ENCODE data around the gene CNTNAP2. TPM values are rescaled to one million over a fixed set of nuclear protein-coding genes. Genes with fewer than 3 reads are reported as not detected.

The CNTNAP2 gene
- total and polyA plus RNA-seq, 4 donors = 0.14 to 2.3 (median 1.1) TPM

DNA sequence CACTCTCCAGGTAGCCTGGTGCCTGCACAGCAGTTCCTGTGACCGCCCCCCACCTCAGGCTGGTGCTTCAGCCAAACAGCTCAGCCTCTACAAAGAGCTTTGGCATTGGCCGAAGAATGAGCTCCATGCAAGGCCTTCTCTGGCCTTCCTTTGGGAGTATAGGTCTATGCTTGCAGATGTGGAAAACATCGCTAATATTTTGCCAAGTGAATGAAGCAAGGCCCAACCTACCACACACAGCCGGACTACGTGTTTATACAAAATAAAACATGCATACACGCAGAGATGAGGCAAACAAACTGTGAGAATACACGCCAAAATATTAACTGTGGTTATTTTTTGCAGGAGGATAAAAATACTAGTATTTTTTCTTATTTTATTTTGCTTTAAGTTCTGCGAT lies 2057.8 kb downstream of the CNTNAP2 start:
- no peaks in the 10 kb centered on the region for H3K4me1 ChIP-seq (ENCODE audit: control insufficient read depth in 4 of 4, insufficient read depth in 4 of 4, low read length in 3 of 4)
- no peaks in the 10 kb centered on the region for H3K9me3 ChIP-seq (ENCODE audit: control insufficient read depth in 4 of 4, low read length in 3 of 4)
- H3K9ac ChIP-seq (ENCODE audit: low read depth in 1 of 2, low read length in 2 of 2) = no peak overlapping the region
- no peak overlapping the region for H3K4me3 ChIP-seq (ENCODE audit: low read depth in 1 of 3, low read length in 3 of 3)
- TF ChIP-seq, protein P1, sequence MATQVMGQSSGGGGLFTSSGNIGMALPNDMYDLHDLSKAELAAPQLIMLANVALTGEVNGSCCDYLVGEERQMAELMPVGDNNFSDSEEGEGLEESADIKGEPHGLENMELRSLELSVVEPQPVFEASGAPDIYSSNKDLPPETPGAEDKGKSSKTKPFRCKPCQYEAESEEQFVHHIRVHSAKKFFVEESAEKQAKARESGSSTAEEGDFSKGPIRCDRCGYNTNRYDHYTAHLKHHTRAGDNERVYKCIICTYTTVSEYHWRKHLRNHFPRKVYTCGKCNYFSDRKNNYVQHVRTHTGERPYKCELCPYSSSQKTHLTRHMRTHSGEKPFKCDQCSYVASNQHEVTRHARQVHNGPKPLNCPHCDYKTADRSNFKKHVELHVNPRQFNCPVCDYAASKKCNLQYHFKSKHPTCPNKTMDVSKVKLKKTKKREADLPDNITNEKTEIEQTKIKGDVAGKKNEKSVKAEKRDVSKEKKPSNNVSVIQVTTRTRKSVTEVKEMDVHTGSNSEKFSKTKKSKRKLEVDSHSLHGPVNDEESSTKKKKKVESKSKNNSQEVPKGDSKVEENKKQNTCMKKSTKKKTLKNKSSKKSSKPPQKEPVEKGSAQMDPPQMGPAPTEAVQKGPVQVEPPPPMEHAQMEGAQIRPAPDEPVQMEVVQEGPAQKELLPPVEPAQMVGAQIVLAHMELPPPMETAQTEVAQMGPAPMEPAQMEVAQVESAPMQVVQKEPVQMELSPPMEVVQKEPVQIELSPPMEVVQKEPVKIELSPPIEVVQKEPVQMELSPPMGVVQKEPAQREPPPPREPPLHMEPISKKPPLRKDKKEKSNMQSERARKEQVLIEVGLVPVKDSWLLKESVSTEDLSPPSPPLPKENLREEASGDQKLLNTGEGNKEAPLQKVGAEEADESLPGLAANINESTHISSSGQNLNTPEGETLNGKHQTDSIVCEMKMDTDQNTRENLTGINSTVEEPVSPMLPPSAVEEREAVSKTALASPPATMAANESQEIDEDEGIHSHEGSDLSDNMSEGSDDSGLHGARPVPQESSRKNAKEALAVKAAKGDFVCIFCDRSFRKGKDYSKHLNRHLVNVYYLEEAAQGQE (IDR thresholded peaks at IDR 0.05) = no peak
- TF ChIP-seq, protein P2, sequence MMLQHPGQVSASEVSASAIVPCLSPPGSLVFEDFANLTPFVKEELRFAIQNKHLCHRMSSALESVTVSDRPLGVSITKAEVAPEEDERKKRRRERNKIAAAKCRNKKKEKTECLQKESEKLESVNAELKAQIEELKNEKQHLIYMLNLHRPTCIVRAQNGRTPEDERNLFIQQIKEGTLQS (IDR thresholded peaks at IDR 0.05) = no peak
- TF ChIP-seq RXRA (IDR thresholded peaks at IDR 0.05) (no peak), FOXA1 (IDR thresholded peaks at IDR 0.05) (no peak), GABPA (IDR thresholded peaks at IDR 0.05 in 1 of 2, conservative IDR thresholded peaks at IDR 0.05 in 1 of 2) (no peak), YY1 (IDR thresholded peaks at IDR 0.05) (no peak), TAF1 (conservative IDR thresholded peaks at IDR 0.05) (no peak), HNF4A (conservative IDR thresholded peaks at IDR 0.05) (no peak), EGR1 (IDR thresholded peaks at IDR 0.05; ENCODE audit: low read depth in 2 of 2) (no peak), JUND (IDR thresholded peaks at IDR 0.05) (no peak), NR2F2 (IDR thresholded peaks at IDR 0.05) (no peak), FOXA2 (IDR thresholded peaks at IDR 0.05) (no peak), RAD21 (IDR thresholded peaks at IDR 0.05) (no peak), HNF4G (IDR thresholded peaks at IDR 0.05) (no peak), SP1 (IDR thresholded peaks at IDR 0.05) (no peak)
- TF ChIP-seq, protein P3, sequence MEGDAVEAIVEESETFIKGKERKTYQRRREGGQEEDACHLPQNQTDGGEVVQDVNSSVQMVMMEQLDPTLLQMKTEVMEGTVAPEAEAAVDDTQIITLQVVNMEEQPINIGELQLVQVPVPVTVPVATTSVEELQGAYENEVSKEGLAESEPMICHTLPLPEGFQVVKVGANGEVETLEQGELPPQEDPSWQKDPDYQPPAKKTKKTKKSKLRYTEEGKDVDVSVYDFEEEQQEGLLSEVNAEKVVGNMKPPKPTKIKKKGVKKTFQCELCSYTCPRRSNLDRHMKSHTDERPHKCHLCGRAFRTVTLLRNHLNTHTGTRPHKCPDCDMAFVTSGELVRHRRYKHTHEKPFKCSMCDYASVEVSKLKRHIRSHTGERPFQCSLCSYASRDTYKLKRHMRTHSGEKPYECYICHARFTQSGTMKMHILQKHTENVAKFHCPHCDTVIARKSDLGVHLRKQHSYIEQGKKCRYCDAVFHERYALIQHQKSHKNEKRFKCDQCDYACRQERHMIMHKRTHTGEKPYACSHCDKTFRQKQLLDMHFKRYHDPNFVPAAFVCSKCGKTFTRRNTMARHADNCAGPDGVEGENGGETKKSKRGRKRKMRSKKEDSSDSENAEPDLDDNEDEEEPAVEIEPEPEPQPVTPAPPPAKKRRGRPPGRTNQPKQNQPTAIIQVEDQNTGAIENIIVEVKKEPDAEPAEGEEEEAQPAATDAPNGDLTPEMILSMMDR (IDR thresholded peaks at IDR 0.05; ENCODE audit: low read depth, low read length, missing input control) = no peak
- TF ChIP-seq, protein P4, sequence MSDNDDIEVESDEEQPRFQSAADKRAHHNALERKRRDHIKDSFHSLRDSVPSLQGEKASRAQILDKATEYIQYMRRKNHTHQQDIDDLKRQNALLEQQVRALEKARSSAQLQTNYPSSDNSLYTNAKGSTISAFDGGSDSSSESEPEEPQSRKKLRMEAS (IDR thresholded peaks at IDR 0.05) = no peak
- TF ChIP-seq, protein P5, sequence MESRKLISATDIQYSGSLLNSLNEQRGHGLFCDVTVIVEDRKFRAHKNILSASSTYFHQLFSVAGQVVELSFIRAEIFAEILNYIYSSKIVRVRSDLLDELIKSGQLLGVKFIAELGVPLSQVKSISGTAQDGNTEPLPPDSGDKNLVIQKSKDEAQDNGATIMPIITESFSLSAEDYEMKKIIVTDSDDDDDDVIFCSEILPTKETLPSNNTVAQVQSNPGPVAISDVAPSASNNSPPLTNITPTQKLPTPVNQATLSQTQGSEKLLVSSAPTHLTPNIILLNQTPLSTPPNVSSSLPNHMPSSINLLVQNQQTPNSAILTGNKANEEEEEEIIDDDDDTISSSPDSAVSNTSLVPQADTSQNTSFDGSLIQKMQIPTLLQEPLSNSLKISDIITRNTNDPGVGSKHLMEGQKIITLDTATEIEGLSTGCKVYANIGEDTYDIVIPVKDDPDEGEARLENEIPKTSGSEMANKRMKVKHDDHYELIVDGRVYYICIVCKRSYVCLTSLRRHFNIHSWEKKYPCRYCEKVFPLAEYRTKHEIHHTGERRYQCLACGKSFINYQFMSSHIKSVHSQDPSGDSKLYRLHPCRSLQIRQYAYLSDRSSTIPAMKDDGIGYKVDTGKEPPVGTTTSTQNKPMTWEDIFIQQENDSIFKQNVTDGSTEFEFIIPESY (IDR thresholded peaks at IDR 0.05) = no peak
- DNase-seq (ENCODE audit: low spot score) = no peak
- H3K27ac ChIP-seq (ENCODE audit: low read depth in 1 of 2, low read length in 2 of 2) = no peak overlapping the region
- peaks cover 0 to 7% (median 0%) of the 10 kb centered on the region in 4 donors for H3K27me3 ChIP-seq (ENCODE audit: control insufficient read depth in 4 of 4, insufficient read depth in 4 of 4, low read length in 3 of 4)
- H3K36me3 ChIP-seq (ENCODE audit: control insufficient read depth in 4 of 4, insufficient read depth in 3 of 4, low read depth in 1 of 4, low read length in 3 of 4) = no peaks in the 10 kb centered on the region
- WGBS = 80% methylated on average over 8 of the region's 8 CpGs
